ENCODE data around the gene IRS2.

DNA sequence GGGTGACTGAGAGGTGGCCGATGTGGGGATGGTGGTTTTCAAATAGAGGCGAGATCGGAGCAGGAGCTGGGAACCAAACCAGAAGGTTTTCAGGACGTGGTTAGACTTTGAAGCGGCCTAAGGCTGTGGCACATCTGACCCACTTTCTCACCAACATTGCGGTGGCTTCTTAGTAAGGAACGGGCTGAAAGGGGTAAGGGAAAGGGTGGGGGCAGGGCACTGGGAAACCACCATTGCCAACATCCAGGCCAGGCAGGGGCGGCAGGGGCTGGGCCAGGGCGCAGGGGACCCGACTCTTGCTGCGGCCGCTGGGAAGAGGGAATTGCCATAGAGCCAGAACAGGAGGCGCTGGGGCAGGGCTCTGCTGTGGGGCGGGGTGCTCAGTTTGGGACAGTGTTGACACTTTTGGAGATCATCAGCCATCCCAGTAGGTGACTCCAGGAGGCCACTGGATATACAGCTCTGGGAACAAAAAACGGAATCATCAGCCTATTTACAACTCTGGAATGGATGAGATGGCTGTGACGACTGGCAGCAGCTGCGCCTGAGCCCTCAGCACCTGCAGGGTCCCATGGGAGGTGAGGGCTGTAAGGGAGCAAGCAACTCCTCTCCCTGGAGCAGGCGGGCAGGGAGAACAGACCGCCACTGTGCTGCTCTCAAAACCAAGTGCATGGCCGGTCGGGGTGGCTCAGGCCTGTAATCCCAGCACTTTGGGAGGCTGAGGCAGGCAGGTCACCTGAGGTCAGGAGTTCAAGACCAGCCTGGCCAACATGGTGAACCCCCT lies 52.2 kb downstream of the IRS2 start:
- TF ChIP-seq, protein P1, sequence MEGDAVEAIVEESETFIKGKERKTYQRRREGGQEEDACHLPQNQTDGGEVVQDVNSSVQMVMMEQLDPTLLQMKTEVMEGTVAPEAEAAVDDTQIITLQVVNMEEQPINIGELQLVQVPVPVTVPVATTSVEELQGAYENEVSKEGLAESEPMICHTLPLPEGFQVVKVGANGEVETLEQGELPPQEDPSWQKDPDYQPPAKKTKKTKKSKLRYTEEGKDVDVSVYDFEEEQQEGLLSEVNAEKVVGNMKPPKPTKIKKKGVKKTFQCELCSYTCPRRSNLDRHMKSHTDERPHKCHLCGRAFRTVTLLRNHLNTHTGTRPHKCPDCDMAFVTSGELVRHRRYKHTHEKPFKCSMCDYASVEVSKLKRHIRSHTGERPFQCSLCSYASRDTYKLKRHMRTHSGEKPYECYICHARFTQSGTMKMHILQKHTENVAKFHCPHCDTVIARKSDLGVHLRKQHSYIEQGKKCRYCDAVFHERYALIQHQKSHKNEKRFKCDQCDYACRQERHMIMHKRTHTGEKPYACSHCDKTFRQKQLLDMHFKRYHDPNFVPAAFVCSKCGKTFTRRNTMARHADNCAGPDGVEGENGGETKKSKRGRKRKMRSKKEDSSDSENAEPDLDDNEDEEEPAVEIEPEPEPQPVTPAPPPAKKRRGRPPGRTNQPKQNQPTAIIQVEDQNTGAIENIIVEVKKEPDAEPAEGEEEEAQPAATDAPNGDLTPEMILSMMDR (IDR thresholded peaks at IDR 0.05): no peak
- no peak for TF ChIP-seq POLR2A (IDR thresholded peaks at IDR 0.05)
